DMS114 treated with DMSO at 0.1 percent for 48 hours (cell line): ENCODE measurements around the gene CSAG1.
"Not testable (repeated sequence)": the region's sequence is repeated elsewhere in the genome, so short reads cannot be mapped to it uniquely, and the experiment has no call there.

Experiments
- DNase-seq: peaks from one replicate; lab custom pipeline; 2025; ENCODE audit not compliant: unreplicated experiment; lab: John Stamatoyannopoulos, UW

The CSAG1 gene

GRCh38 chrX:152733261-152733975 lies at the start of gene CSAG1, which contains the start of gene MAGEA12:
Gene CSAG1 (minus strand): TSS chrX:152733721. CDS start chrX:152732460, 1,261 bp downstream.
Gene MAGEA12 (plus strand): TSS chrX:152733757. CDS start chrX:152736162, 2,405 bp downstream.
- peak; percentile 31 for DNase-seq

GRCh38 chrX:152769549-152770289 lies 36.2 kb upstream of the CSAG1 start, which contains the start of gene MAGEA6:
Gene MAGEA6 (minus strand): TSS chrX:152769689. CDS start chrX:152767650, 2,039 bp downstream.
- DNase-seq: not testable (repeated sequence)

GRCh38 chrX:152766562-152766961 lies 33.0 kb upstream of the CSAG1 start:
- not testable (repeated sequence) for DNase-seq

- DNase-seq: not testable (repeated sequence)
These were observed 28.1 kb upstream of the CSAG1 start for GRCh38 chrX:152761582-152761981.

GRCh38 chrX:152759544-152759943 lies 26.0 kb upstream of the CSAG1 start:
- not testable (repeated sequence) for DNase-seq

- DNase-seq: not testable (repeated sequence)
These were observed 25.4 kb upstream of the CSAG1 start, which contains the start of gene CSAG3 for GRCh38 chrX:152758918-152759317. Gene CSAG3 (plus strand): TSS chrX:152759218.

GRCh38 chrX:152754871-152755270 lies 21.4 kb upstream of the CSAG1 start:
- DNase-seq: not testable (repeated sequence)

GRCh38 chrX:152753686-152754650 lies 20.4 kb upstream of the CSAG1 start, which contains the start of gene MAGEA2:
Gene MAGEA2 (minus strand): TSS chrX:152753842. CDS start chrX:152751363, 2,479 bp downstream.
- DNase-seq: not testable (repeated sequence)

- no peak for DNase-seq
These were observed 5.0 kb upstream of the CSAG1 start for GRCh38 chrX:152738560-152738959.

GRCh38 chrX:152736528-152736927 lies 3.0 kb upstream of the CSAG1 start:
- not testable (repeated sequence) for DNase-seq

GRCh38 chrX:152735860-152736511 lies 2.5 kb upstream of the CSAG1 start:
- DNase-seq: no peak

GRCh38 chrX:152735101-152735500 lies 1.6 kb upstream of the CSAG1 start:
- no peak for DNase-seq

- DNase-seq: not testable (repeated sequence)
These were observed 780 bp upstream of the CSAG1 start for GRCh38 chrX:152734143-152734858.

GRCh38 chrX:152725409-152725808 lies 8.1 kb downstream of the CSAG1 start:
- DNase-seq: no peak

- not testable (repeated sequence) for DNase-seq
These were observed 19.4 kb downstream of the CSAG1 start, which contains the start of gene MAGEA2B for GRCh38 chrX:152713815-152714787. Gene MAGEA2B (plus strand): TSS chrX:152714628. CDS start chrX:152717107, 2,479 bp downstream.

GRCh38 chrX:152713195-152713594 lies 20.3 kb downstream of the CSAG1 start:
- DNase-seq: not testable (repeated sequence)

GRCh38 chrX:152709173-152709572 lies 24.3 kb downstream of the CSAG1 start, which contains the start of gene CSAG2:
Gene CSAG2 (minus strand): TSS chrX:152709273. CDS start chrX:152709112, 161 bp downstream.
- DNase-seq: not testable (repeated sequence)

- not testable (repeated sequence) for DNase-seq
These were observed 27.0 kb downstream of the CSAG1 start for GRCh38 chrX:152706500-152706899.
